ENCODE measurements around the gene MAN2B2. TPM values are rescaled to one million over a fixed set of nuclear protein-coding genes. Genes with fewer than 3 reads are reported as not detected.

MAN2B2 gene
- total RNA-seq, 4 donors from 2014 or later: 3.3 to 5.6 (median 4.5) TPM

DNA sequence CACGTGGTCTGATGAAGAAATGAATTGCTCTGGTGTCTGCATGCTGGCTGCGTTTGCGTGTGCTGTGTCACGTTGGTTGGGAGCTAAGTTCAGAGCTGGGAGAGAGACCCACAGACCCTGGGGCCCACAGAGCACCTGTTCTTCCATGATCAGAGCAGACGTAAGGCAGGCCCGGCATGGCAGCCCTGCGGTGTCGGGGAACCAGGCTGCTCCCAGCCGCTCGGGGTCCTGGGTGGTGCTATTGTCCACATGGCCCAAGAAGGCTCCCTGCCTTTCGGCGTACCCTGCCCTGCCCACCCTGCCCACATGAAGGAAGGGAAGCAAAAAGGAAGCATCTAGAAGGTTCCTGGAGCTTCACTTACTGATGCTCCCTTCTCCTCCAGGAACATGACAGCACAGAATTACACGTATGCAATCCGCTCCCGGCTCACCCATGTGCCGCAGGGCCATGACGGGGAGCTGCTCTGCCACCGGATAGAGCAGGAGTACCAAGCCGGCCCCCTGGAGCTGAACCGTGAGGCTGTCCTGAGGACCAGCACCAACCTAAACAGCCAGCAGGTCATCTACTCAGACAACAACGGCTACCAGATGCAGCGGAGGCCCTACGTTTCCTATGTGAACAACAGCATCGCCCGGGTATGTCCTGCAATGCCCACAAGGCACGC, 34.6 kb downstream of the MAN2B2 start:
- H3K4me1 ChIP-seq: no peaks in the 10 kb centered on the region
- peaks cover 0 to 10% of the 10 kb centered on the region in 2 donors for H3K36me3 ChIP-seq
- DNase-seq (no peak), ATAC-seq (no peak)
- H3K4me3 ChIP-seq: no peak overlapping the region
- no peaks in the 10 kb centered on the region for H3K27me3 ChIP-seq
- TF ChIP-seq, protein P1, sequence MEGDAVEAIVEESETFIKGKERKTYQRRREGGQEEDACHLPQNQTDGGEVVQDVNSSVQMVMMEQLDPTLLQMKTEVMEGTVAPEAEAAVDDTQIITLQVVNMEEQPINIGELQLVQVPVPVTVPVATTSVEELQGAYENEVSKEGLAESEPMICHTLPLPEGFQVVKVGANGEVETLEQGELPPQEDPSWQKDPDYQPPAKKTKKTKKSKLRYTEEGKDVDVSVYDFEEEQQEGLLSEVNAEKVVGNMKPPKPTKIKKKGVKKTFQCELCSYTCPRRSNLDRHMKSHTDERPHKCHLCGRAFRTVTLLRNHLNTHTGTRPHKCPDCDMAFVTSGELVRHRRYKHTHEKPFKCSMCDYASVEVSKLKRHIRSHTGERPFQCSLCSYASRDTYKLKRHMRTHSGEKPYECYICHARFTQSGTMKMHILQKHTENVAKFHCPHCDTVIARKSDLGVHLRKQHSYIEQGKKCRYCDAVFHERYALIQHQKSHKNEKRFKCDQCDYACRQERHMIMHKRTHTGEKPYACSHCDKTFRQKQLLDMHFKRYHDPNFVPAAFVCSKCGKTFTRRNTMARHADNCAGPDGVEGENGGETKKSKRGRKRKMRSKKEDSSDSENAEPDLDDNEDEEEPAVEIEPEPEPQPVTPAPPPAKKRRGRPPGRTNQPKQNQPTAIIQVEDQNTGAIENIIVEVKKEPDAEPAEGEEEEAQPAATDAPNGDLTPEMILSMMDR (IDR thresholded peaks at IDR 0.05 in 4 of 5, conservative IDR thresholded peaks at IDR 0.05 in 1 of 5): no peak
- TF ChIP-seq POLR2A (IDR thresholded peaks at IDR 0.05): no peak
- in situ Hi-C loops (cut with MboI; ENCODE audit: low sequenced_read_pairs in 4 of 4): no loop called here
- peaks cover 0 to 4% (median 0%) of the 10 kb centered on the region in 3 donors for H3K9me3 ChIP-seq
- no peak overlapping the region for H3K27ac ChIP-seq
- intact Hi-C loops (cut with DNase I; ENCODE audit: low total_unique reads): no loop called here

DNA sequence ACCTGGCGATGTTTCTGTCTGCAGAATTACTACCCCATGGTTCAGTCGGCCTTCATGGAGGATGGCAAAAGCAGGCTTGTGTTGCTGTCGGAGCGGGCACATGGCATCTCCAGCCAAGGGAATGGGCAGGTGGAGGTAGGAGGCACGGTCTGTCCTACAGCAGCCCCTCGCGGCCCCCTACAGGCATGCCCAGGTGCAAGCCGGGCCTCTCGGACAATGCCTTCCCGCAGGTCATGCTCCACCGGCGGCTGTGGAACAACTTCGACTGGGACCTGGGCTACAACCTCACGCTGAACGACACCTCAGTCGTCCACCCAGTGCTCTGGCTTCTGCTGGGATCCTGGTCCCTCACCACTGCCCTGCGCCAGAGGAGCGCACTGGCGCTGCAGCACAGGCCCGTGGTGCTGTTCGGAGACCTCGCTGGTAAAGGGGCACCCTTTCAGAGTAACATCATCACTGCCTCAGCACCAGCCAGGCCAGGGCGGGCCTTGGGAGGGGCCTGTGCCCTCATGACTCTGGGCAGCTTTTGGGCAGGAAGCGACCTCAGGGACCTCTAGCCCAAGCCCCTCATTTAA, 36.0 kb downstream of the MAN2B2 start:
- intact Hi-C loops (cut with DNase I; ENCODE audit: low total_unique reads): no loop called here
- H3K27ac ChIP-seq: no peak overlapping the region
- in situ Hi-C loops (cut with MboI; ENCODE audit: low sequenced_read_pairs in 4 of 4): no loop called here

DNA sequence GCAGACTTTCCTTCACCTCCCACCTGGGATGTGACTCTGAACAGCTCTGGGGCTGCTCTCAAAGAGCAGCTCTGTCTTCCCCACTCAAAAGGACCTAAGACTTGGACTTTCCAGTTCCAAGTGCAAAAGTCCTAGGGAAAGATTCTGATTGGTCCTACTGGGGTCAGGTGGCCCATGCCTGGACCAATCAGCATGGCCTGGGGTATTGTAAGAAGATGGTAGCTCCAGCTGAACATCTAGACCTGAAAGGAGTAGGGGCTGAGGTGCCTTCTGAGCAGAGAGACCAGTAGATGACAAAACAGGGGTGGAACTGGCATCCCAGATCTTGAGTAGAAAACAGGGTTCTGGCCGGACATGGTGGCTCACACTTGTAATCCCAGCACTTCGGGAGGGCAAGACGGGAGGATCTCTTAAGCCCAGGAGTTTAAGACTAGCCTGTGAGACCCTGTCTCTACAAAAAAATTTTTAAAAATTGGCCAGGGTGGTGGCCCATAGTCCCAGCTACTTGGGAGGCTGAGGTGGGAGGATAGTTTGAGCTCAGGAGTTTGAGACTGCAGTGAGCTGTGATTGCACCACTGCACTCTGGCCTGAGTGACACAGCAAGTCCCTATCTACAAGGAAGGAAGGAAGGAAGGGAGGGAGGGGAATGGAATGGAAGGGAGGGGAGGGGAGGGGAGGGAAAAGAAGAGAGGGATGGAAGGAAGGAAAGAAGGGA, 38.1 kb downstream of the MAN2B2 start:
- H3K4me3 ChIP-seq: no peak overlapping the region
- no peak for TF ChIP-seq POLR2A (IDR thresholded peaks at IDR 0.05)
- TF ChIP-seq, protein P1 (IDR thresholded peaks at IDR 0.05 in 4 of 5, conservative IDR thresholded peaks at IDR 0.05 in 1 of 5): no peak
- no peaks in the 10 kb centered on the region for H3K9me3 ChIP-seq
- peaks cover 0 to 17% of the 10 kb centered on the region in 2 donors for H3K36me3 ChIP-seq
- intact Hi-C loops (cut with DNase I; ENCODE audit: low total_unique reads): no loop called here
- no peak for DNase-seq
- in situ Hi-C loops (cut with MboI; ENCODE audit: low sequenced_read_pairs in 4 of 4): no loop called here
- no peaks in the 10 kb centered on the region for H3K27me3 ChIP-seq
- ATAC-seq: no peak
- H3K27ac ChIP-seq: no peak overlapping the region
- H3K4me1 ChIP-seq: no peaks in the 10 kb centered on the region

More for the DNA sequence above, 36.0 kb downstream of the MAN2B2 start:
- ATAC-seq (no peak), DNase-seq (no peak)
- peaks cover 0 to 5% of the 10 kb centered on the region in 2 donors for H3K36me3 ChIP-seq
- no peak overlapping the region for H3K4me3 ChIP-seq
- no peaks in the 10 kb centered on the region for H3K9me3 ChIP-seq
- no peaks in the 10 kb centered on the region for H3K27me3 ChIP-seq
- TF ChIP-seq POLR2A (IDR thresholded peaks at IDR 0.05): no peak
- TF ChIP-seq, protein P1 (IDR thresholded peaks at IDR 0.05 in 4 of 5, conservative IDR thresholded peaks at IDR 0.05 in 1 of 5): no peak
- no peaks in the 10 kb centered on the region for H3K4me1 ChIP-seq

DNA sequence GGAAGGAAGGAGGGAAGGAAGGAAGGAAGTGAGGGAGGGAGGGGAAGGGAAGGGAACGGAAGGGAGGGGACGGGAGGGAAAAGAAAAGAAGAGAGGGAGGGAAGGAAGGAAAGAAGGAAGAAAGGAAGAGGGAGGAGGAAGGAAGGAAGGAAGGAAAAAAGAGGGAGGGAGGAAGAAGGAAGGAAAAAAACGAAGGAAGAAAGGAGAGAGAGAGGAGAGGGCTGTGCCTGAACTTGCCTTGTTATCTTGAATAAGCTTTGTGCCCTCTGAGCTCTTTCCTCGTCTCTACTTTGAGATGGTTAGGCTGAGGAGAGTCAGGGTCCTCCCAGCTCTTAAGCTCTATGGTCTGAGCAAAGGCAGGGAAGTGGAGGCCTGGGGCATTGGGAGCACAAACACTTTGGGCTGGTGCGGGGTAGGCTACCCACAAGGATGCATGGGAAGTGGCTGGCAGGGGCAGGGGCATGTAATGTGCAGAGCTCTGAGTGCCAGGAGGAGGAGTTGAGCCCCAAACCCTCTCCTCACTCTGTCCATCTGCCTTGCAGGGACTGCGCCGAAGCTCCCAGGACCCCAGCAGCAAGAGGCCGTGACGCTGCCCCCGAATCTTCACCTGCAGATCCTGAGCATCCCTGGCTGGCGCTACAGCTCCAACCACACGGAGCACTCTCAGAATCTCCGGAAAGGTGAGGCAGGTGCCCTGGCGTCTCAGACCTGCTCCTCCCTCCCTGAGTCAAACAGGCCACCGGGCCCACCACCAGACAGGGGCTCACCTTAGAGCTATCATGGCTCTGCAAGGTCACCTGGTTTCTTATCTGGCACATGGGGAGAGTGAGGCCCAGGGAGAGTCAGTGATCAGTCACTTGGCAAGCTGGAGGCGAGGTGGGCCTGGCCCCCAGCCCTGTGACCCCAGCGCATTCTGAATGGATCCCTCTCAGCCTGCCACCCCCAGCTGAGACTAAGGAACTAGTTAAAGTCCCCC, 39.0 kb downstream of the MAN2B2 start:
- Histone ChIP-seq H3K9me3 (no peaks in the 10 kb centered on the region), H3K27ac (no peak overlapping the region), H3K27me3 (no peaks in the 10 kb centered on the region), H3K36me3 (peaks cover 0 to 17% of the 10 kb centered on the region in 2 donors), H3K4me3 (no peak overlapping the region), H3K4me1 (no peaks in the 10 kb centered on the region)
- DNase-seq: no peak
- intact Hi-C loops (cut with DNase I; ENCODE audit: low total_unique reads) (no loop called here), in situ Hi-C loops (cut with MboI; ENCODE audit: low sequenced_read_pairs in 4 of 4) (no loop called here)
- TF ChIP-seq POLR2A (IDR thresholded peaks at IDR 0.05): no peak
- TF ChIP-seq, protein P1 (IDR thresholded peaks at IDR 0.05 in 4 of 5, conservative IDR thresholded peaks at IDR 0.05 in 1 of 5): no peak
- no peak for ATAC-seq
